Measurements from ENCODE around the gene PICALM. TPM values are rescaled to one million over a fixed set of nuclear protein-coding genes. Genes with fewer than 3 reads are reported as not detected.

The PICALM gene
- total and polyA plus RNA-seq, 10 of the 15 experiments (the other 5 are each of a cell fraction or from before 2014, with no cell fraction given), result 4.3 to 150 (median 41.8) TPM

GRCh38 chr11:86072211-86072610 is 3.3 kb upstream of the PICALM start:
- Histone ChIP-seq H3K4me2 (ENCODE audit: control insufficient read depth, insufficient read depth) (no peak overlapping the region), H3K27me3 (replicated peaks in 1 of 2; ENCODE audit: control insufficient read depth in 2 of 2, insufficient read depth in 2 of 2, low read length in 1 of 2) (no peaks in the 10 kb centered on the region), H3K9ac (ENCODE audit: control insufficient read depth, insufficient read depth, low read length) (no peak overlapping the region), H3K4me1 (ENCODE audit: control insufficient read depth, insufficient read depth, low read length) (peaks cover 10% of the 10 kb centered on the region), H3K4me3 (no peak overlapping the region), H3K36me3 (ENCODE audit: control insufficient read depth in 2 of 2, insufficient read depth in 2 of 2, low read length in 1 of 2) (no peaks in the 10 kb centered on the region), H3K79me2 (ENCODE audit: control insufficient read depth, insufficient read depth, low read length) (peaks cover 17% of the 10 kb centered on the region), H3K9me3 (replicated peaks; ENCODE audit: control insufficient read depth, insufficient read depth, low read length) (no peaks in the 10 kb centered on the region), H3K27ac (ENCODE audit: control insufficient read depth, insufficient read depth) (no peak overlapping the region), H4K20me1 (ENCODE audit: control insufficient read depth, insufficient read depth) (no peaks in the 10 kb centered on the region), H2AFZ (ENCODE audit: control insufficient read depth, low read depth, low read length) (no peak overlapping the region)
- ATAC-seq, result no peak
- SMC1A ChIA-PET (ENCODE audit: uncharacterized antibody, unreplicated experiment), result no interaction called here
- TF ChIP-seq BRCA1 (IDR thresholded peaks at IDR 0.05; ENCODE audit: low read depth, low read length) (no peak), PKNOX1 (IDR thresholded peaks at IDR 0.05) (no peak), IRF3 (IDR thresholded peaks at IDR 0.05) (no peak), MAX (IDR thresholded peaks at IDR 0.05; ENCODE audit: low read depth, low read length) (no peak), SRF (IDR thresholded peaks at IDR 0.05; ENCODE audit: low read depth in 2 of 2, low read length in 2 of 2) (no peak), NKRF (conservative IDR thresholded peaks at IDR 0.05) (no peak), CHD1 (IDR thresholded peaks at IDR 0.05; ENCODE audit: low read depth, low read length) (no peak), RAD21 (IDR thresholded peaks at IDR 0.05; ENCODE audit: insufficient read depth, low read depth, low read length) (no peak), SIX5 (IDR thresholded peaks at IDR 0.05; ENCODE audit: low read depth, low read length, severe bottlenecking) (no peak), EED (IDR thresholded peaks at IDR 0.05; ENCODE audit: low read depth) (no peak), BMI1 (IDR thresholded peaks at IDR 0.05; ENCODE audit: borderline replicate concordance) (no peak), NR2F1 (conservative IDR thresholded peaks at IDR 0.05) (no peak), MYB (IDR thresholded peaks at IDR 0.05; ENCODE audit: borderline replicate concordance, low read depth, low read length) (no peak), ZBTB33 (IDR thresholded peaks at IDR 0.05) (no peak)
- POLR2A ChIA-PET, result no interaction called here
- no peak for DNase-seq (ENCODE audit: low read depth, low spot score)
- in situ Hi-C loops (cut with MboI) (no loop called here), intact Hi-C loops (cut with micrococcal nuclease; ENCODE audit: unreplicated experiment) (no loop called here)
- 95% methylated on average over 5 of the region's 5 CpGs for WGBS (ENCODE audit: insufficient coverage, insufficient replicate concordance, low lambda C conversion rate, missing lambda C conversion rate)
- FAIRE-seq, result no peak
- RAD21 ChIA-PET (ENCODE audit: unreplicated experiment), result no interaction called here
- CTCF ChIA-PET, result interaction anchor here (1.3 kb wide), 1 partner anchor 43 kb away, joined by 3 read pairs; no protein-coding TSS in a partner anchor
- BruUV-seq (replicated peaks), result no TSS peak

Data from GM12878 (cell line).